Suprapubic skin (tissue), 4 donors: ENCODE data around the gene PTF1A. TPM values are rescaled to one million over a fixed set of nuclear protein-coding genes. Genes with fewer than 3 reads are reported as not detected.

ENCODE experiments used
- DNase-seq, 2 donors: peaks; one replicate each; pipeline ENCODE4 v3.0.0-alpha.2; 2019; ENCODE audit warnings: low spot score in 2 of 2
- H3K27ac ChIP-seq: fragments of 200-600 bp; sonication (generic); one replicate; pipeline ENCODE4 v1.5.1; 2019
- H3K27me3 ChIP-seq: fragments of 200-600 bp; sonication (generic); one replicate; pipeline ENCODE4 v1.5.1; 2019
- H3K36me3 ChIP-seq: fragments of 200-600 bp; sonication (generic); one replicate; pipeline ENCODE4 v1.5.1; 2019
- H3K4me1 ChIP-seq: fragments of 200-600 bp; sonication (generic); one replicate; pipeline ENCODE4 v1.5.1; 2019
- H3K4me3 ChIP-seq: fragments of 200-600 bp; sonication (generic); one replicate; pipeline ENCODE4 v1.5.1; 2019; ENCODE audit warnings: mild to moderate bottlenecking
- H3K9me3 ChIP-seq: fragments of 200-600 bp; sonication (generic); one replicate; pipeline ENCODE4 v1.5.1; 2019
- EP300 ChIP-seq: sonication (generic); formaldehyde crosslinking; IDR thresholded peaks from one replicate; pipeline ENCODE4 v1.6.1; 2017; ENCODE audit warnings: antibody characterized with exemption
- POLR2A ChIP-seq, 2 donors: fragments of 450-650 bp; IDR thresholded peaks; one replicate each; pipeline ENCODE4 v1.6.1; 2017; ENCODE audit warnings: antibody characterized with exemption in 2 of 2, mild to moderate bottlenecking in 2 of 2, moderate library complexity in 2 of 2
- POLR2AphosphoS5 ChIP-seq, 3 donors: sonication (generic); formaldehyde crosslinking; IDR thresholded peaks; one replicate each; pipeline ENCODE4 v1.6.1; 2017; ENCODE audit warnings: antibody characterized with exemption in 3 of 3
- WGBS: methylation state at CpG from one replicate; pipeline ENCODE4 v1.1.5; 2018; 5-methylcytosine and 5-hydroxymethylcytosine counted together
- total RNA-seq, 4 donors: library from RNA; depleted of rRNA; stranded (reverse); fragments of >200 nt; gene quantifications; one replicate each; pipeline ENCODE4 v1.1.0, GENCODE V29; 2016
- TF ChIP-seq, protein P1 (sequence below), 2 donors: fragments of 200-600 bp in 1 of 2; fragments of 450-650 bp in 1 of 2; sonication (generic) in 1 of 2; IDR thresholded peaks; one replicate each; pipeline ENCODE4 v1.5.1; 2016 to 2019; ENCODE audit warnings: antibody characterized with exemption in 2 of 2, mild to moderate bottlenecking in 1 of 2, moderate library complexity in 1 of 2

PTF1A gene
- total RNA-seq, 4 donors from 2014 or later: not detected

DNA sequence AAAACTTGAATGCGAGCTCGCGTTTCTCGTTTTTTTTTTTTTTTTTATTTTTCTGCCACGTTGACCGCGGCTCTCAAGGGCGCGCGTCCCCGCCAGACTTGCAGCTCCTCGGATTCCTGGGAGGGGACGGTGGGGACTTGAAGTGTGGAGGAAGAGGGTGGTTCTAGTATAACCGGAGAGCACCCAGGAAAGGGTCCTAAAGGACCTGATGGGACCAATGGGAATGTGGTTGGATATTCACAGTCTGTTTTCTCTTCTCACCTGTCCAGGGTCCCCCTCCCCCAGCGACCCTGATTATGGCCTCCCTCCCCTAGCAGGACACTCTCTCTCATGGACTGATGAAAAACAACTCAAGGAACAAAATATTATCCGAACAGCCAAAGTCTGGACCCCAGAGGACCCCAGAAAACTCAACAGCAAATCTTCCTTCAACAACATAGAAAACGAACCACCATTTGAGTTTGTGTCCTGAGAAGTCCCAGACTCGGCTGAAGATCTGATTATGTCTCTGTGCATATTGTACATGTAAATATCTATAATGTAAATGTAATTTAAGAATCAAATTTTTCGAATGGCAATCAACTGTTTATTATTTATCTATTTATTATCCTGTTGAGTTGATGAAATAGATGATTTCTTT lies 1.4 kb downstream of the PTF1A start:
- WGBS: 4% methylated on average over 19 of the region's 19 CpGs

DNA sequence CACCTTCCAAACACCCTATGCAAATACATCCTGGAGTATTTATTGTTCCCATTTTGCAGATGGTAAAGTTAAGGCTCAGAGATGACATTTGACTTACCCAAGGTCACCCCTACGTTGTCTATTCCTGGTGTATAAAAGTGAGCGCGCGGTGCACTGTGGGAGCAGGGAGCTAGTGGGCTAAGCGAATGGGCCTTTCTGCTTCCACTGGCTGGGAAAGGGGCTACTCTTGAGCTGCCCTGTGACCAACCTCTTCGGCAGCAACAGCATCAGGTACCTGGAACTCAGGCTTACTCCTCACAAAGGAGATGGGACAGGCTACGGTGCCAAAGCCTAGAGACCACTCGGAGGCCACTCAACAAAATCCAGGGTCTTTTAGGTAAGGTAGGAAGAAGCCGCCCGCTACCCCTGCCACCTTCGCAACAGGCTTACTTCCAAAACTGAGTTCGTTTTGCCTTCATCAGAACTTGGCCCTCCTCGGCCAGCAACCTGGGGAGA lies 2.4 kb downstream of the PTF1A start:
- H3K4me1 ChIP-seq: peaks cover 21% of the 10 kb centered on the region
- H3K27me3 ChIP-seq: peaks cover 100% of the 10 kb centered on the region
- H3K36me3 ChIP-seq: no peaks in the 10 kb centered on the region
- no peak for TF ChIP-seq EP300
- no peak for TF ChIP-seq POLR2AphosphoS5 (IDR thresholded peaks at IDR 0.05)
- no peak for TF ChIP-seq POLR2A (IDR thresholded peaks at IDR 0.05)
- TF ChIP-seq, protein P1, sequence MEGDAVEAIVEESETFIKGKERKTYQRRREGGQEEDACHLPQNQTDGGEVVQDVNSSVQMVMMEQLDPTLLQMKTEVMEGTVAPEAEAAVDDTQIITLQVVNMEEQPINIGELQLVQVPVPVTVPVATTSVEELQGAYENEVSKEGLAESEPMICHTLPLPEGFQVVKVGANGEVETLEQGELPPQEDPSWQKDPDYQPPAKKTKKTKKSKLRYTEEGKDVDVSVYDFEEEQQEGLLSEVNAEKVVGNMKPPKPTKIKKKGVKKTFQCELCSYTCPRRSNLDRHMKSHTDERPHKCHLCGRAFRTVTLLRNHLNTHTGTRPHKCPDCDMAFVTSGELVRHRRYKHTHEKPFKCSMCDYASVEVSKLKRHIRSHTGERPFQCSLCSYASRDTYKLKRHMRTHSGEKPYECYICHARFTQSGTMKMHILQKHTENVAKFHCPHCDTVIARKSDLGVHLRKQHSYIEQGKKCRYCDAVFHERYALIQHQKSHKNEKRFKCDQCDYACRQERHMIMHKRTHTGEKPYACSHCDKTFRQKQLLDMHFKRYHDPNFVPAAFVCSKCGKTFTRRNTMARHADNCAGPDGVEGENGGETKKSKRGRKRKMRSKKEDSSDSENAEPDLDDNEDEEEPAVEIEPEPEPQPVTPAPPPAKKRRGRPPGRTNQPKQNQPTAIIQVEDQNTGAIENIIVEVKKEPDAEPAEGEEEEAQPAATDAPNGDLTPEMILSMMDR (IDR thresholded peaks at IDR 0.05): no peak
- 12% methylated on average over 13 of the region's 13 CpGs for WGBS
- DNase-seq: no peak
- H3K9me3 ChIP-seq: no peaks in the 10 kb centered on the region
- no peak overlapping the region for H3K27ac ChIP-seq
- H3K4me3 ChIP-seq: peak overlapping the region; percentile 24

More for the DNA sequence above, 1.4 kb downstream of the PTF1A start:
- Histone ChIP-seq H3K27ac (no peak overlapping the region), H3K4me1 (peaks cover 21% of the 10 kb centered on the region), H3K4me3 (no peak overlapping the region), H3K36me3 (no peaks in the 10 kb centered on the region), H3K9me3 (no peaks in the 10 kb centered on the region), H3K27me3 (peaks cover 100% of the 10 kb centered on the region)
- no peak for TF ChIP-seq POLR2A (IDR thresholded peaks at IDR 0.05)
- DNase-seq: no peak

DNA sequence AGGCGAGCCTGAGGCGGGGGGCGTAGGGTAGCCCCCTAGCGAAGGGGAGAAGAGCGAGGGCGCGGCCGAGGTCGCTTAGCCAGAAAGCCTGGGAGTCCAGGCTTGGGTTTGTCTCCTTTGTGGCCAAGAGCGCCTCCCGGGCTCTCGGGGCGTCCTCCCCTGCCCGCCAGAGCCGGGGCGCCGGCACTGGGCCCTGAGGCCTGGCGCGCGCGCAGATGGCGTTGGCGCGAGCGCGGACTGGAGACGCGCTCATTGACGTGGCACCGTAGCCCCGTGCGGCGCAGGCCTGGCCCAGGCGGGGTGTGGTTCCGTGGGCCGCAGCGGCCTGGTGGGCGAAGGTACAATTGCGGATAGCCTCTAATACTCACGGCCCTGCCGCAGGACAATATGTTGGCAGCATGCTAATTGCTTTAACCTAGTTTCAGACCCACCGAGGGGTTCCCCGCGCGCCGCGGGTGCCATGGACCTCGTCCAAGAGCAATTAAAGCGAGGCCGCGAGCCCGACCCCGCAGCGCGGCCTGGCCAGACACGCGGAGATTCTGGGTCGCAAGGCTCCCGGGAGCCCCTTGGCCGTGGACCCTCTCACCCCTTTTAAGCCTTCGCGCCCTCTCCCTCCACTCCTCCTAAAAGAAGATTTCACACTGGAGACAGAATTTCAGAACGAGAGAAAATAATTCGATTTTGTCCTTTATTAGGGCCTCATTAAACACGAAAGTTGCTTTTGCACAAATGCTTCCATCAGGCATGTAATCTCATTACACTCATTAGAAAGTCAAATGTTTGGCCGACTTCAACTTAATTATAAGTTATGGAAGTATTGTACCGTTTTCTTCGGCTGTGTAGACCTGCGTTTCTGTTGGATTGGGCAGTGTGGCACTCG lies 3.1 kb downstream of the PTF1A start:
- peaks cover 21% of the 10 kb centered on the region for H3K4me1 ChIP-seq
- WGBS: 10% methylated on average over 26 of the region's 70 CpGs
- H3K27me3 ChIP-seq: peaks cover 100% of the 10 kb centered on the region
- H3K9me3 ChIP-seq: no peaks in the 10 kb centered on the region
- no peak overlapping the region for H3K27ac ChIP-seq
- H3K36me3 ChIP-seq: no peaks in the 10 kb centered on the region
- H3K4me3 ChIP-seq: peak overlapping the region; percentile 24
- TF ChIP-seq, protein P1 (IDR thresholded peaks at IDR 0.05): no peak
- TF ChIP-seq EP300 (no peak), POLR2A (IDR thresholded peaks at IDR 0.05) (no peak), POLR2AphosphoS5 (IDR thresholded peaks at IDR 0.05) (no peak)
- no peak for DNase-seq

DNA sequence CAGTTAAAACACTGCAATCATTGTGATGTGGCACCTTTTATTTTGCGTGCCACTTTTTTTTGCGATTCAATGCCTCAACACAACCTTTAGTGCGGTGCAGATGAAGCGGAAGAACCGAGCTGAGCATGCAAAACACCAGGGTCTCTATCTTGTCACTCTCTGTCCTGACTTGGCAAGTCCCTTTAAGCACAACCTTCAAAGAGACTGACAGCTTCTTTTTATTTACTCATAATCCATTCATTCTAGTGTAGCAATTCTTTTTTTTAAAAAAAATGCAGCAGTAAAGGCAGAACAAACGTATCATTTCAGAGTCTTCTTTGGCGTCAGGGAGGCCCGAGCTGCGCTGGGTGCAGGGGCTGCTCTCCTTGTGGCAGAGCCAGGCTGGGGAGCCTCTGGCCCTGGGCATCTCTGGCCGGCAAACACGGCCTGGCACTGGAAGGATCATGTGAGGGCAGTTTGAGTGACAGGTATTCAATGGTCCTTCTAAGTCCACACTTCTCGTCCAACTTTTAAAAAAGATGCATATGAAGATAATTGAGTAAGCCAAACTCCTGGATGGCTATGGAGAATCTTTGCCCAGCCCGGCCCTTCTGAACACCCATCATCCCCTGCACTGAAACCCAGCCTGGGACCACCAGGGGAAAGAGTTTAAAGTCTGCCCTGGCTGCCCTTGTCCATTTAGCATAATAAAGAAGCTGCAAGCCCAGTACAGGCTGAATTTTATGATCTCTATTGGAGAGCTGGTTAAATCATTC lies 3.9 kb downstream of the PTF1A start:
- Histone ChIP-seq H3K36me3 (no peaks in the 10 kb centered on the region), H3K4me1 (peaks cover 21% of the 10 kb centered on the region), H3K4me3 (no peak overlapping the region), H3K9me3 (no peaks in the 10 kb centered on the region), H3K27ac (no peak overlapping the region), H3K27me3 (peaks cover 100% of the 10 kb centered on the region)
- no peak for DNase-seq
- TF ChIP-seq EP300: no peak
- TF ChIP-seq, protein P1 (IDR thresholded peaks at IDR 0.05): no peak
- no peak for TF ChIP-seq POLR2A (IDR thresholded peaks at IDR 0.05)
- TF ChIP-seq POLR2AphosphoS5 (IDR thresholded peaks at IDR 0.05): no peak
- WGBS: 9% methylated on average over 13 of the region's 13 CpGs

DNA sequence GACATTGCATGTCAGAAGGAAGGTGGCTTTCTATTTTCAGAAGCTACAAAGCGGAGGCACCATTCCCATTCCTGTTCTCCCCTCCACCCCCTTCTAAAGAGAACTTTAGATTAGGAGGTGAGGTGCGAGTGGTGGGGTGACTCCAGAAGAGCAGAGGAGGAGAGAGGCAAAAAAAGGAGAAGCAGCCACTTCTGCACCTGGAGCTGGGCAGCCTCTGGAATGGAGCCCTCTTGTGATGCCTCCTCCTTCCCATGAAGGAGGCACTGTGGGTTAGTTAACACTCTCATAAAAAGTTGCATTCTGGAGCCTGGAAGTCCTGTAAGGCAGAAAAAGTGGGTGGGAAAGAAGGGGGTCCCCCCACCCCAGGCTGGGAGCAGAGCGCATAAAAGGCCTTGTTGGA lies 4.8 kb downstream of the PTF1A start:
- H3K27ac ChIP-seq: no peak overlapping the region
- WGBS: 21% methylated on average over 3 of the region's 3 CpGs
- DNase-seq: no peak
- H3K4me3 ChIP-seq: no peak overlapping the region
- no peaks in the 10 kb centered on the region for H3K36me3 ChIP-seq
- no peak for TF ChIP-seq POLR2AphosphoS5 (IDR thresholded peaks at IDR 0.05)
- no peak for TF ChIP-seq POLR2A (IDR thresholded peaks at IDR 0.05)
- no peak for TF ChIP-seq EP300
- TF ChIP-seq, protein P1 (IDR thresholded peaks at IDR 0.05): no peak
- H3K9me3 ChIP-seq: no peaks in the 10 kb centered on the region
- peaks cover 100% of the 10 kb centered on the region for H3K27me3 ChIP-seq
- H3K4me1 ChIP-seq: peaks cover 16% of the 10 kb centered on the region
